Naive B cell (primary cell): ENCODE results near the gene ZNF121. TPM values are rescaled to one million over a fixed set of nuclear protein-coding genes. Genes with fewer than 3 reads are reported as not detected.
"Not testable (repeated sequence)": the region's sequence is repeated elsewhere in the genome, so short reads cannot be mapped to it uniquely, and the experiment has no call there.

Experiments used
- ATAC-seq, 2 donors: fragments of 150-1000 bp; cut with Tn5 transposase; 2 replicates each; pipeline ENCODE4 v1.10.0; 2021; ENCODE audit warnings: low read depth in 2 of 2, mild to moderate bottlenecking in 2 of 2, moderate library complexity in 2 of 2
- DNase-seq: peaks from one replicate; pipeline ENCODE4 v3.0.0; 2022
- H3K27ac Mint-ChIP-seq, 6 donors: one replicate each; pipeline ENCODE4 v1.8.0; 2020 to 2022; ENCODE audit warnings: mild to moderate bottlenecking in 6 of 6, mixed read lengths in 6 of 6, moderate library complexity in 5 of 6, inconsistent platforms in 2 of 6
- H3K27me3 Mint-ChIP-seq, 3 donors: one replicate each; pipeline ENCODE4 v1.8.0; 2021 to 2022; ENCODE audit warnings: mixed read lengths in 3 of 3, mild to moderate bottlenecking in 1 of 3
- H3K36me3 Mint-ChIP-seq, 2 donors: one replicate each; pipeline ENCODE4 v1.8.0; 2020 to 2022; ENCODE audit warnings: mixed read lengths in 2 of 2, inconsistent platforms in 1 of 2, mild to moderate bottlenecking in 1 of 2
- H3K4me1 Mint-ChIP-seq, 3 donors: one replicate each; pipeline ENCODE4 v1.8.0; 2020 to 2022; ENCODE audit warnings: mixed read lengths in 3 of 3, inconsistent platforms in 1 of 3, mild to moderate bottlenecking in 1 of 3, moderate library complexity in 1 of 3
- H3K4me3 Mint-ChIP-seq, 8 donors: one replicate each; pipeline ENCODE4 v1.8.0; 2020 to 2022; ENCODE audit warnings: mild to moderate bottlenecking in 8 of 8, mixed read lengths in 8 of 8, moderate library complexity in 8 of 8, inconsistent platforms in 2 of 8
- H3K9me3 Mint-ChIP-seq, 7 donors: one replicate each; pipeline ENCODE4 v1.8.0; 2020 to 2022; ENCODE audit warnings: mixed read lengths in 7 of 7, mild to moderate bottlenecking in 5 of 7, inconsistent platforms in 2 of 7, moderate library complexity in 1 of 7
- polyA plus RNA-seq, 6 donors: library from polyadenylated mRNA; unstranded; fragments of 300-500 nt; fragmentation: Illumina TruSeq; gene quantifications; one replicate each; pipeline ENCODE4 v1.2.3, GENCODE V29; 2021; ENCODE audit warnings: low read depth in 6 of 6

ZNF121 gene
- 1 to 10 TPM; 3.1 to 6.8 (median 5.3) TPM for polyA plus RNA-seq

GRCh38 chr19:9584073-9584833 is at the start of gene ZNF121:
Gene ZNF121 (minus strand): TSS chr19:9584504. CDS start chr19:9568097, 16,407 bp downstream.
- Mint-ChIP-seq H3K9me3 (no peaks in the 10 kb centered on the region), H3K27me3 (peaks cover 5 to 12% (median 8%) of the 10 kb centered on the region in 3 donors), H3K36me3 (no peaks in the 10 kb centered on the region), H3K27ac (peak within 1 kb of the TSS; percentile 95 to 99 (median 98)), H3K4me1 (peaks cover 24 to 54% (median 24%) of the 10 kb centered on the region in 3 donors), H3K4me3 (peak within 1 kb of the TSS; percentile 92 to 100 (median 96))
- peak; percentile 79 for DNase-seq
- ATAC-seq = peak; percentile 91

DNA sequence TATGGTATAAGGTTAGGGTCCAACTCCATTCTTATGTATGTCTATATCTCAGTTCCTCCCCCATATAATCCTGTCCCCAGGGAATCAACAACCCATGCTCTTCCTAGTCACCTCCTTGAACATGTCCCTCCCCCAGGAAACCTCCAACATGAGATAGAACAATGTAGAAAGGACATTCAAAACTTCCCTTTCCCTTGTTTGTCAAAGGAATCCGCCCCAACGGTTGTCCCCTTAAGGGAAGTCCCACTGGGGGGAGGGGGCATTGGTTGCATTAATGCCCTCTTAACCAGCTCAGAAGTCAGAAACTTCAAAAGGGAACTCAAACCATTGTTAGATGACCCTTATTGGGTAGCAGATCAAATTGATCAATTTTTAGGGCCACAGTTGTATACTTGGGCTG is 43.6 kb upstream of the ZNF121 start:
- H3K27ac Mint-ChIP-seq = peak overlapping the region in 1 of 6 donors; percentile 2
- H3K4me1 Mint-ChIP-seq = peaks cover 5 to 8% (median 7%) of the 10 kb centered on the region in 3 donors
- DNase-seq (no peak), ATAC-seq (no peak)
- no peaks in the 10 kb centered on the region for H3K27me3 Mint-ChIP-seq
- H3K9me3 Mint-ChIP-seq = no peaks in the 10 kb centered on the region
- peaks cover 0 to 9% of the 10 kb centered on the region in 2 donors for H3K36me3 Mint-ChIP-seq
- H3K4me3 Mint-ChIP-seq = no peak overlapping the region

- DNase-seq = no peak
- ATAC-seq = no peak
- Mint-ChIP-seq H3K27me3 (peaks cover 0 to 5% (median 0%) of the 10 kb centered on the region in 3 donors), H3K9me3 (peaks cover 0 to 11% (median 4%) of the 10 kb centered on the region in 7 donors), H3K36me3 (peaks cover 0 to 12% of the 10 kb centered on the region in 2 donors), H3K4me1 (peaks cover 22 to 33% (median 25%) of the 10 kb centered on the region in 3 donors), H3K4me3 (peak overlapping the region in 3 of 8 donors; percentile 45 to 81 (median 51)), H3K27ac (peak overlapping the region in 3 of 6 donors; percentile 15 to 81 (median 57))
These were observed 38.2 kb upstream of the ZNF121 start for GRCh38 chr19:9622531-9622930.

GRCh38 chr19:9621156-9622037 is 37.1 kb upstream of the ZNF121 start, which contains the start of gene ZNF561:
Gene ZNF561 (minus strand): TSS chr19:9621232. CDS start chr19:9619456, 1,776 bp downstream.
- DNase-seq (peak; percentile 86), ATAC-seq (peak; percentile 92 to 93)
- Mint-ChIP-seq H3K27ac (peak within 1 kb of the TSS; percentile 99 to 100 (median 100)), H3K4me3 (peak within 1 kb of the TSS; percentile 95 to 100 (median 99)), H3K27me3 (peaks cover 0 to 5% (median 0%) of the 10 kb centered on the region in 3 donors), H3K4me1 (peaks cover 22 to 33% (median 25%) of the 10 kb centered on the region in 3 donors), H3K9me3 (peaks cover 0 to 11% (median 4%) of the 10 kb centered on the region in 7 donors), H3K36me3 (peaks cover 0 to 13% of the 10 kb centered on the region in 2 donors)

DNA sequence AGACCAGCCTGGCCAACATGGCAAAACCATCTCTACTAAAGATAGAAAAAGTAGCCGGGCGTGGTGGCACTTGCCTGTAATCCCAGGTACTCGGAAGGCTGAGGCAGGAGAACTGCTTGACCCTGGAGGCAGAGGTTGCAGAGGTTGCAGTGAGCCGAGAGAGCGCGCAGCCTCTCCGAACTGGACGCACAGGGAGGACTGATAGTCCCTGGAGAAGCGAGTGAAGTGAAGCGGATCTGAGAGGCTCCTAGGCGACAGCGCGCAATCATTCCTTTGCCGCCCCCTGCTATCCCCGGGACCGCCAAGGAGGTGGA is 36.5 kb upstream of the ZNF121 start:
- Mint-ChIP-seq H3K4me1 (peaks cover 19 to 31% (median 21%) of the 10 kb centered on the region in 3 donors), H3K36me3 (peaks cover 0 to 13% of the 10 kb centered on the region in 2 donors), H3K4me3 (peak overlapping the region; percentile 95 to 100 (median 99)), H3K27me3 (peaks cover 0 to 5% (median 0%) of the 10 kb centered on the region in 3 donors), H3K27ac (peak overlapping the region; percentile 99 to 100 (median 100)), H3K9me3 (peaks cover 0 to 11% (median 4%) of the 10 kb centered on the region in 7 donors)
- DNase-seq (no peak), ATAC-seq (no peak)

GRCh38 chr19:9615844-9616243 is 31.5 kb upstream of the ZNF121 start:
- H3K9me3 Mint-ChIP-seq = peaks cover 0 to 21% (median 8%) of the 10 kb centered on the region in 7 donors
- peak overlapping the region in 1 of 6 donors; percentile 72 for H3K27ac Mint-ChIP-seq
- H3K27me3 Mint-ChIP-seq = no peaks in the 10 kb centered on the region
- no peak overlapping the region for H3K4me3 Mint-ChIP-seq
- no peak for ATAC-seq
- peaks cover 20 to 28% of the 10 kb centered on the region in 2 donors for H3K36me3 Mint-ChIP-seq
- DNase-seq = no peak
- peaks cover 6 to 13% (median 7%) of the 10 kb centered on the region in 3 donors for H3K4me1 Mint-ChIP-seq

DNA sequence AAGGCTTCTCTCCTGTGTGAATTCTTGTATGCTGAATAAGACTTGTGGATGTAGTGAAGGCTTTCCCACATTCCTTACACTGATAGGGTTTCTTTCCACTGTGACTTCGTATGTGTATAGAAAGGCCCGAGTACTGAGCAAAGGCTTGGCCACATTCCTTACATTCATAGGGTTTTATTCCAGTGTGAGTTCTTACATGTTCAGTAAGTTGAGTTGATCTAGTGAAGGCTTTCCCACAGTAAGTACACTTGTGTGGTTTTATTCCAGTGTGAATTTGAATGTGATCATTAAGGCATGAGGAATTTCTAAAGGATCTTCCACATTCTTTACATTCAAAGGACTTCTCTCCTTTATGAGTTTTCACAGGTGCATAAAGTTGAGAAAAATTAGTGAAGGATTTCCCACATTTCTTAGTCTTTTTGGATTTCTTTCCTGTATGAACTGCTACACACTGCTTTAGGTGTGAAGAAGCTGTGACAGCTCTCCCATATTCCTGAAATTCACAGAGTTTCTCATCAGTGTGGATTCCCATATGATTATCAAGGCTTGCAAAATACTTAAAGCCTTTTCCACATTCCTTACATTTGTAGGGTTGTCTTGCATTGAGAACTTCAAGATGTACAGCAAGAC is 26.3 kb upstream of the ZNF121 start:
- Mint-ChIP-seq H3K27ac (no peak overlapping the region), H3K4me1 (peaks cover 0 to 2% (median 0%) of the 10 kb centered on the region in 3 donors), H3K4me3 (no peak overlapping the region), H3K27me3 (no peaks in the 10 kb centered on the region), H3K9me3 (peaks cover 4 to 67% (median 43%) of the 10 kb centered on the region in 7 donors), H3K36me3 (peaks cover 44 to 47% of the 10 kb centered on the region in 2 donors)
- DNase-seq = no peak
- ATAC-seq = no peak

DNA sequence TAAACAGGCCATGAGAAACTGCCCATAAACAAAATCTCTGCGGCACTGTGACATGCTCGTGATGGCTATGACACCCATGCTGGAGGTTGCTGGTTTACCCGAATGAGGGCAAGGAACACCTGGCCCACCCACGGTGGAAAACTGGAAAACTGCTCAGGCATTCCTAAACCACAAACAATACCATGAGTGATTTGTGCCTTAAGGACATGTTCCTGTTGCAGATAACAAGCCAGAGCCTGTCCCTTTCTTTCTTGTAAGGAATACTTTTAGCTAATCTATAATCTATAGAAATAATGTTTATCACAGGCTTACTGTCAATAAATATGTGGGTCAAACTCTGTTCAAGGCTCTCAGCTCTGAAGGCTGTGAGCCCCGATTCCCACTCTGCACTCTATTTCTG is 24.6 kb upstream of the ZNF121 start:
- H3K9me3 Mint-ChIP-seq = peaks cover 4 to 67% (median 43%) of the 10 kb centered on the region in 7 donors
- ATAC-seq = no peak
- no peaks in the 10 kb centered on the region for H3K27me3 Mint-ChIP-seq
- peaks cover 0 to 2% (median 0%) of the 10 kb centered on the region in 3 donors for H3K4me1 Mint-ChIP-seq
- no peak for DNase-seq
- peaks cover 38 to 47% of the 10 kb centered on the region in 2 donors for H3K36me3 Mint-ChIP-seq
- H3K27ac Mint-ChIP-seq = no peak overlapping the region
- no peak overlapping the region for H3K4me3 Mint-ChIP-seq

DNA sequence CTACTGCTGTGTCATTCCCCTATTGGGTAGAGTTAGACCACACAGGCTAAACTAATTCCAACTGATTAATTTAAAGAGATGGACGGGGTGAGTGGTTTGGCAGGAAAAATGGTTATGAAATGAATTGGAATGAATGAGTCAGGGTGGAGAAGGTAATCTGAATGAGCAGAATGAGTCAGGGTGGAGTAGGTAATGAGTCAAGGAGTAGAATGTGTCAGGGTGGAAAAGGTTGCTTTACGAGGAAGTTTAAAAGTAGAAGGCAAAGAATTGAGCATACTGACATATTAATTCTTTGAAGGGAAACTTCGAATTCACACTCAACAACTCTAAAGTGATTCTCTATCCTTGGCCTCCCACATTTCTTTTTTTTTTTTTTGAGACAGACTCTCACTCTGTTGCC is 12.7 kb upstream of the ZNF121 start:
- Mint-ChIP-seq H3K9me3 (peaks cover 7 to 31% (median 15%) of the 10 kb centered on the region in 7 donors), H3K27me3 (peaks cover 0 to 32% (median 30%) of the 10 kb centered on the region in 3 donors), H3K36me3 (peaks cover 0 to 19% of the 10 kb centered on the region in 2 donors), H3K4me1 (no peaks in the 10 kb centered on the region), H3K27ac (peak overlapping the region in 1 of 6 donors; percentile 54), H3K4me3 (no peak overlapping the region)
- DNase-seq (no peak), ATAC-seq (no peak)

DNA sequence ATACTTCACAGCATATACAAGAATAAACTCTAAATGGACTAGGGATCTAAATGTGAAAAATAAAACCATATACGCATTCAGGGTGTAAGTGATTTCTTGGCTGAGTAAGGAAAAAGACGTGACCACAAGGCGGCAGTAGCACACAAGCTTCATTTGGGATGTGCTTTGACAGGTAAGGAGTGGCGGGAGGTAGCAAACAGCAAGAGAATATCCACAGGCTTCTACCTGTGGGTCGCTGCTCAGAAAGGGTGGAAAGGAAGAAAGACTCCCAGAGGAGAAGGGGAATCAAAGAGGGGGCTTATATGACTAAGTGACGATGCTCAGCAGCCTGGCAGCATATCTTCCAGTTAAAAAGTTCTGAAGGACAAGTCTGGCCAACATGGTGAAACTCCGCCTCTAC is 2.5 kb upstream of the ZNF121 start:
- H3K27ac Mint-ChIP-seq = peak overlapping the region in 1 of 6 donors; percentile 38

DNA sequence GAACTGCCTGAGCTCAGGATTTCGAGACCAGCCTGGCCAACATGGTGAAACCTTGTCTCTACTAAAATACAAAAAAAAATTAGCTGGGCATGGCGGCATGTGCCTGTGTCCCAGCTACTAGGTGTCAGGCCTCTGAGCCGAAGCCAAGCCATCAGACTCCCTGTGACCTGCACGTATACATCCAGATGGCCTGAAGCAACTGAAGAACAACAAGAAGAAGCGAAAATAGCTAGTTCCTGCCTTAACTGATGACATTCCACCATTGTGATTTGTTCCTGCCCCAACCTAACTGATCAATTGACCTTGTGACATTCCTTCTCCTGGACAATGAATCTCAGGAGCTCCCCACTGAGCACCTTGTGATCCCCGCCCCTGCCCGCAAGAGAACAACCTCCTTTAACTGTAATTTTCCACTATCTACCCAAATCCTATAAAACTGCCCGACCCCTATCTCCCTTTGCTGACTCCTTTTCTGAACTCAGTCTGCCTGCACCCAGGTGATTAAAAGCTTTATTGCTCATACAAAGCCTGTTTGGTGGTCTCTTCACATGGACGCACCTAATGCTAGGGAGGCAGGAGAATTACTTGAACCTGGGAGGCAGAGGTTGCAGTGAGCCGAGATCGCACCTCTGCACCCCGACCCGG is 2.1 kb downstream of the ZNF121 start:
- H3K27ac Mint-ChIP-seq = peak overlapping the region in 5 of 6 donors; percentile 19 to 95 (median 67)
- H3K27me3 Mint-ChIP-seq, H3K9me3 Mint-ChIP-seq, DNase-seq, H3K36me3 Mint-ChIP-seq, ATAC-seq: not testable (repeated sequence)
- peaks cover 33 to 69% (median 38%) of the 10 kb centered on the region in 3 donors for H3K4me1 Mint-ChIP-seq
- H3K4me3 Mint-ChIP-seq = peak overlapping the region; percentile 37 to 92 (median 83)

More for the DNA sequence above, 2.5 kb upstream of the ZNF121 start:
- Mint-ChIP-seq H3K36me3 (no peaks in the 10 kb centered on the region), H3K27me3 (peaks cover 5 to 37% (median 20%) of the 10 kb centered on the region in 3 donors), H3K4me3 (peak overlapping the region in 2 of 8 donors; percentile 5 to 6), H3K9me3 (no peaks in the 10 kb centered on the region), H3K4me1 (peaks cover 10 to 29% (median 13%) of the 10 kb centered on the region in 3 donors)
- DNase-seq = peak; percentile 60
- ATAC-seq = peak; percentile 51 to 59

DNA sequence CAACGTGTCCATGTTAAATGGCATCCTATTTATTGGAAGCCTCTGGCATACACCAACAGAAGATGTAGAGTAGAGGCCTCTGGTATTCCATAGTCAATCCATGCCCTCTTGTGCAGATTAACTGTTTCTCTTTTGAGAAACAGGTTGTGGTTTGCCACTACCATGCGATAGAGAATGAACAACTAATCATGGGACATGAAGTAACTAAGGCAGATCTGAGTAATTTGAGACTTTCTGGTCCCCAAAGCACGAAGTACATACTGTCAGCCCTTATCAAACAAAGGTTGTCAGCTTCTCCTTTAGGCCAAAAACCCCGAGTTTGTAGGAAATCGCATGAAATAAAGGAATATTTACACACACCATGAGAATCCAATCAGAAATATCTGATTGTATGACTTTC is 3.6 kb downstream of the ZNF121 start:
- ATAC-seq (no peak), DNase-seq (no peak)
- Mint-ChIP-seq H3K9me3 (peaks cover 0 to 18% (median 12%) of the 10 kb centered on the region in 7 donors), H3K4me1 (peaks cover 35 to 81% (median 44%) of the 10 kb centered on the region in 3 donors), H3K27ac (no peak overlapping the region), H3K27me3 (no peaks in the 10 kb centered on the region), H3K36me3 (peaks cover 2 to 8% of the 10 kb centered on the region in 2 donors), H3K4me3 (peak overlapping the region in 2 of 8 donors; percentile 66 to 85)
